Astrocyte (in vitro differentiated cells and primary cell): ENCODE results near the gene CFAP99.

Experiments used
- EZH2 ChIP-seq: IDR thresholded peaks from 2 replicates; pipeline ENCODE4 v1.6.1; 2012; ENCODE audit warnings: mild to moderate bottlenecking, low read length, inconsistent platforms; ENCODE audit not compliant: insufficient read depth
- TF ChIP-seq, protein P1 (sequence below): IDR thresholded peaks from 2 replicates; pipeline ENCODE4 v1.5.1; 2011; ENCODE audit warnings: low read depth, mild to moderate bottlenecking, inconsistent platforms, low read length, moderate library complexity; ENCODE audit not compliant: insufficient read depth

DNA sequence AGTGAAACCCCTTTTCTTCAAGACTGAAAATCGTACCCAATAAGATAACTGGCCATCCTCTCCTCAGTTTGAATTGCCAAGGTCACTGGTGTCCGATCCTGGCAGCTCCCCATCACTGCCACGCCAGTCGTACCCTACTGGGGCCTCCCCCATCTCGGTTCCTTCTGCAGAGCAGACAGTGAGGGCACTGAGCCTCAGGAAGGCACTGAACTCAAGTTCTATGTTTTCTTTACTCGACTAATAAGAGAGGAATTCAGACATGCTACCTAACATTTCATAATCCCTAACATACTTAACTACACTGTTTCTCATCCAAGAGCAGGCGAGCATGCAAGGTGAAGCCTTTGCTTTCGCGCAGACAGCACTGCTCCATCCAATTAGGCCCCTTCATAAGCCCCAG lies 23.7 kb upstream of the CFAP99 start:
- TF ChIP-seq, protein P1, sequence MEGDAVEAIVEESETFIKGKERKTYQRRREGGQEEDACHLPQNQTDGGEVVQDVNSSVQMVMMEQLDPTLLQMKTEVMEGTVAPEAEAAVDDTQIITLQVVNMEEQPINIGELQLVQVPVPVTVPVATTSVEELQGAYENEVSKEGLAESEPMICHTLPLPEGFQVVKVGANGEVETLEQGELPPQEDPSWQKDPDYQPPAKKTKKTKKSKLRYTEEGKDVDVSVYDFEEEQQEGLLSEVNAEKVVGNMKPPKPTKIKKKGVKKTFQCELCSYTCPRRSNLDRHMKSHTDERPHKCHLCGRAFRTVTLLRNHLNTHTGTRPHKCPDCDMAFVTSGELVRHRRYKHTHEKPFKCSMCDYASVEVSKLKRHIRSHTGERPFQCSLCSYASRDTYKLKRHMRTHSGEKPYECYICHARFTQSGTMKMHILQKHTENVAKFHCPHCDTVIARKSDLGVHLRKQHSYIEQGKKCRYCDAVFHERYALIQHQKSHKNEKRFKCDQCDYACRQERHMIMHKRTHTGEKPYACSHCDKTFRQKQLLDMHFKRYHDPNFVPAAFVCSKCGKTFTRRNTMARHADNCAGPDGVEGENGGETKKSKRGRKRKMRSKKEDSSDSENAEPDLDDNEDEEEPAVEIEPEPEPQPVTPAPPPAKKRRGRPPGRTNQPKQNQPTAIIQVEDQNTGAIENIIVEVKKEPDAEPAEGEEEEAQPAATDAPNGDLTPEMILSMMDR, result no peak
- no peak for TF ChIP-seq EZH2
